ENCODE data around the gene AUTS2.

Gene AUTS2

GRCh38 chr7:69947998-69948397 is 349.7 kb downstream of the AUTS2 start:
- no peak for TF ChIP-seq CTCF (IDR thresholded peaks at IDR 0.05; ENCODE audit: low read depth, low read length, missing control alignments)
- H3K4me3 ChIP-seq (ENCODE audit: low read depth, low read length): no peak overlapping the region

GRCh38 chr7:69949122-69949521 is 350.8 kb downstream of the AUTS2 start:
- H3K4me3 ChIP-seq (ENCODE audit: low read depth, low read length): no peak overlapping the region
- no peak for TF ChIP-seq CTCF (IDR thresholded peaks at IDR 0.05; ENCODE audit: low read depth, low read length, missing control alignments)
- DNase-seq (ENCODE audit: low read depth): no peak

More at GRCh38 chr7:69947998-69948397, 349.7 kb downstream of the AUTS2 start:
- DNase-seq (ENCODE audit: low read depth): no peak

- TF ChIP-seq CTCF (IDR thresholded peaks at IDR 0.05; ENCODE audit: low read depth, low read length, missing control alignments): no peak
- no peak for DNase-seq (ENCODE audit: low read depth)
- H3K4me3 ChIP-seq (ENCODE audit: low read depth, low read length): no peak overlapping the region
Measured at GRCh38 chr7:69951458-69951857, 353.2 kb downstream of the AUTS2 start.

GRCh38 chr7:69953136-69954067 is 355.1 kb downstream of the AUTS2 start:
- no peak overlapping the region for H3K4me3 ChIP-seq (ENCODE audit: low read depth, low read length)
- DNase-seq (ENCODE audit: low read depth): no peak
- TF ChIP-seq CTCF (IDR thresholded peaks at IDR 0.05; ENCODE audit: low read depth, low read length, missing control alignments): no peak

- no peak for DNase-seq (ENCODE audit: low read depth)
- TF ChIP-seq CTCF (IDR thresholded peaks at IDR 0.05; ENCODE audit: low read depth, low read length, missing control alignments): no peak
- no peak overlapping the region for H3K4me3 ChIP-seq (ENCODE audit: low read depth, low read length)
Measured at GRCh38 chr7:69956541-69956940, 358.3 kb downstream of the AUTS2 start.

GRCh38 chr7:69957661-69958060 is 359.4 kb downstream of the AUTS2 start:
- no peak for DNase-seq (ENCODE audit: low read depth)
- no peak overlapping the region for H3K4me3 ChIP-seq (ENCODE audit: low read depth, low read length)
- no peak for TF ChIP-seq CTCF (IDR thresholded peaks at IDR 0.05; ENCODE audit: low read depth, low read length, missing control alignments)

Data from GM12864 (cell line).